SH-SY5Y (cell line): ENCODE results near the gene ITGB5.
A peak's percentile ranks its signal among the peaks of the same experiment; 100 is the strongest.

Source experiments
- GATA2 ChIP-seq: IDR thresholded peaks from 2 replicates; pipeline ENCODE4 v1.6.1; 2011; ENCODE audit warnings: mild to moderate bottlenecking, low read depth, low read length
- GATA3 ChIP-seq: IDR thresholded peaks from 2 replicates; pipeline ENCODE4 v1.6.1; 2011; ENCODE audit warnings: low read depth, mild to moderate bottlenecking, low read length, moderate library complexity

The ITGB5 gene

GRCh38 chr3:124860599-124860998, 26.6 kb downstream of the ITGB5 start:
- no peak for TF ChIP-seq GATA3
- no peak for TF ChIP-seq GATA2

- TF ChIP-seq GATA3 = no peak
- no peak for TF ChIP-seq GATA2
These were observed 28.1 kb downstream of the ITGB5 start for GRCh38 chr3:124859025-124859424.

- no peak for TF ChIP-seq GATA2
- no peak for TF ChIP-seq GATA3
These were observed 28.9 kb downstream of the ITGB5 start for GRCh38 chr3:124858275-124858674.

- TF ChIP-seq GATA3 (no peak), GATA2 (no peak)
These were observed 30.5 kb downstream of the ITGB5 start for GRCh38 chr3:124856677-124857076.

- TF ChIP-seq GATA3 (no peak), GATA2 (no peak)
These were observed 33.2 kb downstream of the ITGB5 start for GRCh38 chr3:124854009-124854408.

GRCh38 chr3:124853446-124853845, 33.7 kb downstream of the ITGB5 start:
- TF ChIP-seq GATA3 (no peak), GATA2 (no peak)

- TF ChIP-seq GATA3 (no peak), GATA2 (no peak)
These were observed 35.3 kb downstream of the ITGB5 start for GRCh38 chr3:124851905-124852304.

- no peak for TF ChIP-seq GATA3
- no peak for TF ChIP-seq GATA2
These were observed 36.0 kb downstream of the ITGB5 start for GRCh38 chr3:124851136-124851535.

GRCh38 chr3:124850633-124851032, 36.5 kb downstream of the ITGB5 start:
- TF ChIP-seq GATA2 = no peak
- no peak for TF ChIP-seq GATA3

- TF ChIP-seq GATA3 (no peak), GATA2 (no peak)
These were observed 37.0 kb downstream of the ITGB5 start for GRCh38 chr3:124850212-124850611.

GRCh38 chr3:124848300-124848699, 38.9 kb downstream of the ITGB5 start:
- no peak for TF ChIP-seq GATA2

GRCh38 chr3:124847863-124848262, 39.3 kb downstream of the ITGB5 start:
- TF ChIP-seq GATA2 (peak; percentile 58; the same call in 1 of the 2 replicates), GATA3 (no peak; the same call in 1 of the 2 replicates)

- TF ChIP-seq GATA2 = no peak
- TF ChIP-seq GATA3 = no peak
These were observed 40.1 kb downstream of the ITGB5 start for GRCh38 chr3:124847051-124847450.

GRCh38 chr3:124846189-124846588, 41.0 kb downstream of the ITGB5 start:
- TF ChIP-seq GATA2 = no peak
- no peak for TF ChIP-seq GATA3

GRCh38 chr3:124845406-124845805, 41.8 kb downstream of the ITGB5 start:
- TF ChIP-seq GATA3 = no peak
- TF ChIP-seq GATA2 = no peak

GRCh38 chr3:124843506-124844177, 43.5 kb downstream of the ITGB5 start:
- no peak for TF ChIP-seq GATA3
